ENCODE data around the gene ANXA6. TPM values are rescaled to one million over a fixed set of nuclear protein-coding genes. Genes with fewer than 3 reads are reported as not detected.

Gene ANXA6
- total RNA-seq, 1 experiment from 2014 or later = 98.7 TPM

GRCh38 chr5:151058891-151059489 is 98.6 kb downstream of the ANXA6 start:
- Histone ChIP-seq H2AFZ (ENCODE audit: low read length) (no peak overlapping the region), H3K23me2 (ENCODE audit: insufficient read length, low read depth, low read length, poor library complexity, severe bottlenecking) (no peaks in the 10 kb centered on the region), H3K9me3 (ENCODE audit: control insufficient read depth, low read depth, low read length) (no peaks in the 10 kb centered on the region), H2BK120ac (ENCODE audit: low read depth, low read length, poor library complexity, severe bottlenecking) (no peak overlapping the region), H2BK5ac (ENCODE audit: insufficient read length, low read length) (no peak overlapping the region), H3K4me1 (ENCODE audit: insufficient read depth, low read length) (no peaks in the 10 kb centered on the region), H2BK20ac (ENCODE audit: low read depth, low read length, poor library complexity, severe bottlenecking) (no peak overlapping the region), H3K56ac (ENCODE audit: insufficient read length, low read depth, low read length) (no peak overlapping the region), H4K91ac (ENCODE audit: insufficient read length, low read depth, low read length) (no peak overlapping the region), H2BK15ac (ENCODE audit: low read depth, low read length) (no peak overlapping the region), H4K20me1 (ENCODE audit: control insufficient read depth, insufficient read depth, insufficient read length) (no peaks in the 10 kb centered on the region), H4K8ac (replicated peaks; ENCODE audit: insufficient read length, low read depth, low read length) (no peak overlapping the region), H3K9ac (ENCODE audit: extremely low read depth, insufficient read length, low read length) (no peak overlapping the region), H3K4me2 (ENCODE audit: insufficient read depth, insufficient read length, low read length) (no peak overlapping the region), H3T11ph (ENCODE audit: low read length) (no peak overlapping the region), H4K5ac (ENCODE audit: insufficient read length, low read depth, low read length) (no peak overlapping the region), H3K27me3 (ENCODE audit: insufficient read depth, low read length) (no peaks in the 10 kb centered on the region), H2AK5ac (ENCODE audit: insufficient read length, low read length) (no peak overlapping the region), H3K23ac (ENCODE audit: insufficient read length, low read depth, low read length) (no peak overlapping the region), H2BK12ac (ENCODE audit: insufficient read length, low read depth, low read length) (no peak overlapping the region), H3K79me1 (ENCODE audit: insufficient read depth, low read depth, low read length, poor library complexity, severe bottlenecking) (no peaks in the 10 kb centered on the region), H3K27ac (ENCODE audit: insufficient read length, low read depth, low read length) (no peak overlapping the region), H3K18ac (ENCODE audit: insufficient read length, low read depth, low read length) (no peak overlapping the region), H3K4ac (ENCODE audit: low read depth, low read length) (no peak overlapping the region), H3K14ac (ENCODE audit: insufficient read depth, low read length) (no peak overlapping the region), H3K79me2 (ENCODE audit: insufficient read depth, low read length) (no peaks in the 10 kb centered on the region)
- Mint-ChIP-seq H3K27me3 (ENCODE audit: low read depth) (no peaks in the 10 kb centered on the region), H3K36me3 (ENCODE audit: insufficient read depth in 1 of 3, low read depth in 3 of 3) (peaks cover 3 to 35% (median 17%) of the 10 kb centered on the region in 3 experiments; a peak in 6 of 7 replicates), H3K27ac (no peak overlapping the region), H3K4me1 (no peaks in the 10 kb centered on the region), H3K4me3 (no peak overlapping the region), H3K9me3 (no peaks in the 10 kb centered on the region)
- no CpG with 5 or more reads among the region's 7 CpGs for WGBS (ENCODE audit: extremely low coverage, insufficient read length, low lambda C conversion rate)
- no peak for TF ChIP-seq CTCF (conservative IDR thresholded peaks at IDR 0.05)
- DNase-seq = no peak
